SU-DHL-6 (cell line): ENCODE results near the gene PARP16.
"Not testable (repeated sequence)": the region's sequence is repeated elsewhere in the genome, so short reads cannot be mapped to it uniquely, and the experiment has no call there.

Experiments used
- H2AFZ ChIP-seq: fragments of 200-600 bp; sonication (generic); 2 replicates; pipeline ENCODE4 v1.6.1; 2014; ENCODE audit warnings: low read depth, mild to moderate bottlenecking, moderate library complexity, mixed read lengths, antibody characterized with exemption, low read length; ENCODE audit not compliant: severe bottlenecking
- H3F3A ChIP-seq: fragments of 200-600 bp; shearing (Covaris generic); 2 replicates; pipeline ENCODE4 v1.6.0; 2016; ENCODE audit warnings: antibody characterized with exemption, mild to moderate bottlenecking; ENCODE audit not compliant: insufficient read depth
- H3K27ac ChIP-seq: fragments of 200-600 bp; sonication (generic); 2 replicates; pipeline ENCODE4 v1.5.1; 2016; ENCODE audit warnings: low read depth, mild to moderate bottlenecking, low read length, moderate library complexity, mixed read lengths
- H3K27me3 ChIP-seq: fragments of 200-600 bp; sonication (generic), shearing (Covaris generic); 2 replicates; pipeline ENCODE4 v1.6.0; 2014; ENCODE audit warnings: mild to moderate bottlenecking, low read length
- H3K36me3 ChIP-seq: fragments of 200-600 bp; sonication (generic); 2 replicates; pipeline ENCODE4 v1.6.1; 2014; ENCODE audit warnings: mild to moderate bottlenecking, low read length, mixed read lengths
- H3K4me2 ChIP-seq: fragments of 300-600, 200-600 bp; shearing (Covaris generic), sonication (generic); 2 replicates; pipeline ENCODE4 v1.6.0; 2014; ENCODE audit warnings: low read length, low read depth, mild to moderate bottlenecking; ENCODE audit not compliant: poor library complexity, severe bottlenecking
- H3K4me3 ChIP-seq: fragments of 200-600 bp; sonication (generic); 2 replicates; pipeline ENCODE4 v1.5.1; 2014; ENCODE audit warnings: antibody characterized with exemption, low read length, mild to moderate bottlenecking, mixed read lengths; ENCODE audit not compliant: insufficient read depth, poor library complexity, severe bottlenecking
- H3K79me2 ChIP-seq: fragments of 200-600 bp; sonication (generic); 2 replicates; pipeline ENCODE4 v1.6.1; 2014; ENCODE audit warnings: mild to moderate bottlenecking, low read length, moderate library complexity; ENCODE audit not compliant: insufficient read depth
- H3K9ac ChIP-seq: fragments of 200-600 bp; sonication (generic); 2 replicates; pipeline ENCODE4 v1.7.0; 2014; ENCODE audit warnings: mild to moderate bottlenecking, low read length
- H3K9me2 ChIP-seq: fragments of 200-600 bp; sonication (generic); replicated peaks from 2 replicates; pipeline ENCODE4 v1.6.1; 2014; ENCODE audit warnings: low read length; ENCODE audit not compliant: insufficient read depth
- H3K9me3 ChIP-seq: fragments of 200-600 bp; sonication (generic); 2 replicates; pipeline ENCODE4 v1.6.1; 2014; ENCODE audit warnings: low read length, mixed read lengths; ENCODE audit not compliant: insufficient read depth
- H4K20me1 ChIP-seq: fragments of 200-600 bp; sonication (generic); 2 replicates; pipeline ENCODE4 v1.6.1; 2014; ENCODE audit warnings: low read depth, mild to moderate bottlenecking, antibody characterized with exemption, low read length, moderate library complexity, mixed read lengths
- CTCF ChIP-seq: fragments of 200-600 bp; sonication (generic); IDR thresholded peaks from one replicate; pipeline ENCODE4 v1.5.1; 2017; ENCODE audit warnings: antibody characterized with exemption, mild to moderate bottlenecking, low read length, moderate library complexity; ENCODE audit not compliant: insufficient read depth, poor library complexity, severe bottlenecking
- EZH2phosphoT487 ChIP-seq: fragments of 200-600 bp; sonication (generic), shearing (Covaris generic); conservative IDR thresholded peaks from 2 replicates; pipeline ENCODE4 v1.6.1; 2018; ENCODE audit warnings: mild to moderate bottlenecking, antibody characterized with exemption, low read length, moderate library complexity, mixed read lengths

PARP16 gene

GRCh38 chr15:65232520-65232919 lies 54.2 kb downstream of the PARP16 start:
- Histone ChIP-seq H2AFZ (no peak overlapping the region), H3K36me3 (no peaks in the 10 kb centered on the region), H3K9me3 (no peaks in the 10 kb centered on the region), H3K27me3 (no peaks in the 10 kb centered on the region), H3K9ac (no peak overlapping the region), H3K4me3 (no peak overlapping the region), H3K79me2 (no peaks in the 10 kb centered on the region), H3K4me2 (no peak overlapping the region), H4K20me1 (no peaks in the 10 kb centered on the region), H3K9me2 (no peaks in the 10 kb centered on the region), H3F3A (no peaks in the 10 kb centered on the region), H3K27ac (no peak overlapping the region)
- TF ChIP-seq CTCF (no peak), EZH2phosphoT487 (no peak)

GRCh38 chr15:65231306-65231705 lies 55.4 kb downstream of the PARP16 start:
- H3K9ac ChIP-seq: no peak overlapping the region
- no peaks in the 10 kb centered on the region for H3F3A ChIP-seq
- no peaks in the 10 kb centered on the region for H3K9me2 ChIP-seq
- no peaks in the 10 kb centered on the region for H3K9me3 ChIP-seq
- TF ChIP-seq EZH2phosphoT487 (no peak), CTCF (no peak)
- H3K36me3 ChIP-seq: no peaks in the 10 kb centered on the region
- no peaks in the 10 kb centered on the region for H4K20me1 ChIP-seq
- H3K79me2 ChIP-seq: no peaks in the 10 kb centered on the region
- H3K4me3 ChIP-seq: no peak overlapping the region
- no peak overlapping the region for H2AFZ ChIP-seq
- H3K27ac ChIP-seq: no peak overlapping the region
- H3K27me3 ChIP-seq: no peaks in the 10 kb centered on the region
- no peak overlapping the region for H3K4me2 ChIP-seq

- H3K27me3 ChIP-seq, H3K9me3 ChIP-seq, H3K4me3 ChIP-seq, H3F3A ChIP-seq, H3K4me2 ChIP-seq, H3K79me2 ChIP-seq, H3K36me3 ChIP-seq, H3K9ac ChIP-seq, H4K20me1 ChIP-seq, H3K9me2 ChIP-seq, H3K27ac ChIP-seq, H2AFZ ChIP-seq: not testable (repeated sequence)
Measured at GRCh38 chr15:65226901-65227300, 59.8 kb downstream of the PARP16 start.

- Histone ChIP-seq H3K79me2 (no peaks in the 10 kb centered on the region), H3K36me3 (no peaks in the 10 kb centered on the region), H3F3A (no peaks in the 10 kb centered on the region), H3K4me2 (no peak overlapping the region), H3K9ac (no peak overlapping the region), H2AFZ (no peak overlapping the region), H3K4me3 (no peak overlapping the region), H3K9me2 (no peaks in the 10 kb centered on the region), H3K9me3 (no peaks in the 10 kb centered on the region), H4K20me1 (no peaks in the 10 kb centered on the region), H3K27ac (no peak overlapping the region), H3K27me3 (no peaks in the 10 kb centered on the region)
- no peak for TF ChIP-seq EZH2phosphoT487
- TF ChIP-seq CTCF: no peak
Measured at GRCh38 chr15:65226221-65226620, 60.5 kb downstream of the PARP16 start.
